GM18519 (cell line): ENCODE data around the gene CCDC93.
"Not testable (repeated sequence)": the region's sequence is repeated elsewhere in the genome, so short reads cannot be mapped to it uniquely, and the experiment has no call there.

Source experiments
- ATAC-seq: cut with Tn5 transposase; IDR thresholded peaks from one replicate; pipeline ENCODE4 v1.9.1; 2021; ENCODE audit warnings: mild to moderate bottlenecking, moderate library complexity; ENCODE audit not compliant: unreplicated experiment, low FRiP score

The CCDC93 gene

DNA sequence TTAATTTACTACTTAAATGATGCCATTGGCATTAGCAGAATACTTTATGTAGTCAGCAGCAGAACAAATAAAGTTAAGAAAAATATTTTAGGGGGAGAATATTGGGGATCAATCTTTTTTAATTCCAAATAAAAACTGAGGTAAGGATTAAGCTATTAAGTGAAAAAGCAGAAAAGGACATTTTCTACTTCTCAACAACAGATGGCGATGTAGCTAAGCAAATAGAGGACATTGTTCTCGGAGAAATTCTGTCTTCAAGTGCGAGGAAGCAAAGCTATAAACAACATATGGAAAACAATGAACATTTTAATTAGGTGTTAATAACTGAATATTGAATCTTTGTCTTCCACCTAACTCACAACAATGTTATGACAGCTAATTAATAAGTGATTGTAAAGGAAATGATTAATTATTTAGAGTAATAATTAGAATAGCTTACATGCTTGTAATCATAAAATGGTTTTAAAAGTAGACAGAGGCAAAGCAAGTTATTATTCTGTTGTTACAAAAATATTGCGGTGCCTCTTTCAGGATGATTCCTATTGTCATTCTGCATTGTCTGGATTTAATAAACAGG is 32.9 kb upstream of the CCDC93 start:
- peak; percentile 43 for ATAC-seq

DNA sequence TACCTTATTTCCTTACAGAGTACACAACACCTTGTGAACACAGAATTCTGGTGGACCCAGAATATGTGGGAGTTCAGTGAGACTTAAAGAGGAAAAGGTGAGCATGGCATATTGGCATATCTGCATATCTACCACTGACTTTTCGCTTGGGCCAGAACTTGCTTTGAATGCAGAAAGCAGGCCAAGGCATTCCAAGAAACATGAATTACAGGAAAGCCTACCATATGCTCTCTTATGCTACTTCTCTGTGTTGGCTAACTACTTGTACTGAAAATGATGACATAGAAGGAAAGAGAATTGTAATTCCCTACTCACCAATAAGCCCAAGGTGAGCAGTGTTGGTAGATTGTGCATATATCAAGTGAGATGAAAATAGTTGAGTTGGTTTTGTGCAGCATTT is 31.4 kb upstream of the CCDC93 start:
- ATAC-seq: no peak

GRCh38 chr2:118044854-118045253 is 31.0 kb upstream of the CCDC93 start:
- ATAC-seq: no peak

- ATAC-seq: no peak
Measured at GRCh38 chr2:118044103-118044716, 30.3 kb upstream of the CCDC93 start.

DNA sequence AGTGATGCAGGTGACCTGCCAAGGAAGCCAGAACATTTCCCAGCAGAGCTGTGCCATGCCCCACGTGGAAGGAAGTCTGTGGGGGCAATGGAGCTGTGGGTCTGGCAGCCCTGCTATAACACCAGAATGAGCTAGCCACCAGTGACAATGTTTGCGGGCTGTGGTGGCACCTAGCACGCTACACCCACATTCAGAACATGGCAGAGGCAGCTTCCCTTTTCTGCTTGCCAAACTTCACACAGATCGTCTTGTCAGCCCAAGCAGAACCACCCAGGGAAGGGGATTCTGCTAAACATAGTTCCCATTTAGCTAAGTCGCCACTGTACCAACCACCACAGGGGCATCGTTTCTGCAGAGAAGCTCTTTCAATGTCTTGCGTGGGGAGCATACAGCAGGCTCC is 27.0 kb upstream of the CCDC93 start:
- no peak for ATAC-seq

GRCh38 chr2:118032169-118033013 is 18.5 kb upstream of the CCDC93 start:
- ATAC-seq: peak; percentile 98

- ATAC-seq: no peak
Measured at GRCh38 chr2:118031566-118031965, 17.7 kb upstream of the CCDC93 start.

- ATAC-seq: no peak
Measured at GRCh38 chr2:118029025-118029424, 15.2 kb upstream of the CCDC93 start.

DNA sequence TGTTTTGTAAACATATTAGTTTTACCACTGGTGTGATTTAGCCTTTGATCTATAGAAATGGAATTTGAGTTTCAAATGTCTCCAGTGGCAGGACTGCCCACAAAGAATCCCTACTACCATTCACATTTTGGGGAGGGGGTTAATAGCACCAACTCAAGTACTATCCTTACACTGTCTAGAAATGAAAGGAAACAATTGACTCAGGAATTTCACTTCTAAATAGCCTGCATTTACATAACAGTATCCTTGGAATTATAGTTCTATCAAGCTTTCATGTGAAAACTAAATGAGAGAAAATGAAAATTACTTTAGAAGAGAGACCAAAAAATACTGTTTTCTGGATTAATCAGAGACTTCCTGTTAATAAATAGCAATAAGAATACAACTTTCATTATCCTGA is 7.5 kb upstream of the CCDC93 start:
- no peak for ATAC-seq

- no peak for ATAC-seq
Measured at GRCh38 chr2:118019821-118020220, 6.0 kb upstream of the CCDC93 start.

- ATAC-seq: no peak
Measured at GRCh38 chr2:118016911-118017310, 3.0 kb upstream of the CCDC93 start.

GRCh38 chr2:118015761-118016160 is 1.9 kb upstream of the CCDC93 start:
- not testable (repeated sequence) for ATAC-seq

DNA sequence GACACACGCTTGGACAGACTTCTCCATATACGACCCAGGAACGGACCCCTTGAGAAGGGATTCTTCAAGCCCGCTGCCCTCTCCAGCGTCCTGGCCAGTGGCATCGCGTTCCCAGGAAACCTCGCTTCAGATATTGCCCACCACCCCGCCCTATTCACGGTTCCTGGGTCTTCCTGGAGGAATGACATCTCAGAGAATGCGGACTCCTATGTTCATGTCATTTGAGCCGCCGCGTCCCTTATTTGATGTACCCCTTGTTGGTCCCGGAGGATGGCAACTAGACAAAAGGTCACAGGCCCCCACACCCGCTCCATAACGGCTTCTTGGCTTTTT is 588 bp upstream of the CCDC93 start:
- ATAC-seq: no peak

GRCh38 chr2:118013221-118013723 is 598 bp downstream of the CCDC93 start:
- peak; percentile 12 for ATAC-seq

GRCh38 chr2:118012778-118013177 is 1.1 kb downstream of the CCDC93 start:
- no peak for ATAC-seq

GRCh38 chr2:118010473-118010872 is 3.4 kb downstream of the CCDC93 start:
- ATAC-seq: no peak

GRCh38 chr2:118006861-118007260 is 7.0 kb downstream of the CCDC93 start:
- ATAC-seq: no peak

DNA sequence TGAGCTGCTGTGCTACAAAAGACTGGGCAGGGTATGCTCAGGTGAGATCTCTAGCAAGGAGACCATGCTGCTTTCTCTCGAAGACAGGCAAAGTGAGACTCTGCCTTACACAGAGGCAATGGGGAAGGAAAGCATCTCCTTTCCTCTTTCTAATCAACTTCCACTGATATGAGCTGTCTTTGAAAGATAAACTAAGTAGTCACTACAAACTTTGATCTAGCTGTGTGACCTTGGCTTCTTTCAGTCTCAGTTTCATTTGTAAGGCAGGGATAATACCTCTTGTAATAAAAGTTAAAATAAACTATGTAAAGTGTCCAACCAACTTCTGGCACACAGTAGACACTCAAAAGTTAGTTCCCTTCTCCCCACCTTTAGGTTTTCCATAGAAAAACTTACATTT is 7.5 kb downstream of the CCDC93 start:
- no peak for ATAC-seq

GRCh38 chr2:118003396-118003824 is 10.5 kb downstream of the CCDC93 start:
- peak; percentile 97 for ATAC-seq

DNA sequence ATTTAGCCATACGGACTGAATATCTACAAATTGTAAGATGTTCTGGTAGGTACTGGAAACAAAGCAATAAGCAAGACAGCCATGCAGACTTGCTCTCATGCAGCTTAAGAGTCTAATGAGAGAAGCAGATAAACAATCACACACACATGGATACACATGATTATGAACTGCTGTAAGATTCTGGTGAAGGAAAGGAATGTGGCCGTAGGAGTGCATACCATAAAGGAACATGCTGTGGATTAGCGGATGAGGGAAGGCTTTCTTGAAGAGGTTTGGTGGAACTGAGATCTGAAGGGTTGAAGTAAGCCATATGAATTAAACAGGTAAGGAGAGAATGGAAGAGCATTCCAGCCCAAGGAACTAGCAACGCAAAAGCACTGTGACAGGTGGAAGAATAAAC is 13.8 kb downstream of the CCDC93 start:
- no peak for ATAC-seq

GRCh38 chr2:117997872-117998454 is 15.9 kb downstream of the CCDC93 start:
- ATAC-seq: no peak
